Measurements from ENCODE around the gene HSD17B3.
"Not testable (repeated sequence)": the region's sequence is repeated elsewhere in the genome, so short reads cannot be mapped to it uniquely, and the experiment has no call there.

HSD17B3 gene

GRCh38 chr9:96302021-96302420, at the start of gene HSD17B3:
Gene HSD17B3, minus strand, starts transcription at chr9:96302176. Its CDS starts 72 bp downstream, at chr9:96302104.
- FAIRE-seq, result no peak

GRCh38 chr9:96350866-96351265, 48.9 kb upstream of the HSD17B3 start:
- FAIRE-seq, result no peak

GRCh38 chr9:96348261-96348660, 46.3 kb upstream of the HSD17B3 start:
- no peak for FAIRE-seq

- no peak for FAIRE-seq
Measured at GRCh38 chr9:96345551-96345950, 43.6 kb upstream of the HSD17B3 start.

- no peak for FAIRE-seq
Measured at GRCh38 chr9:96344458-96345180, 42.6 kb upstream of the HSD17B3 start.

- FAIRE-seq, result no peak
Measured at GRCh38 chr9:96343515-96344360, 41.8 kb upstream of the HSD17B3 start.

GRCh38 chr9:96342571-96343245, 40.7 kb upstream of the HSD17B3 start:
- FAIRE-seq, result no peak

- no peak for FAIRE-seq
Measured at GRCh38 chr9:96340707-96341106, 38.7 kb upstream of the HSD17B3 start.

- FAIRE-seq, result no peak
Measured at GRCh38 chr9:96338299-96338698, 36.3 kb upstream of the HSD17B3 start.

GRCh38 chr9:96333958-96334357, 32.0 kb upstream of the HSD17B3 start:
- no peak for FAIRE-seq

- no peak for FAIRE-seq
Measured at GRCh38 chr9:96331236-96331947, 29.4 kb upstream of the HSD17B3 start.

GRCh38 chr9:96327694-96328352, 25.8 kb upstream of the HSD17B3 start:
- FAIRE-seq, result peak; percentile 32

GRCh38 chr9:96323169-96323568, 21.2 kb upstream of the HSD17B3 start:
- FAIRE-seq, result no peak

GRCh38 chr9:96322736-96323135, 20.8 kb upstream of the HSD17B3 start:
- not testable (repeated sequence) for FAIRE-seq

- FAIRE-seq, result not testable (repeated sequence)
Measured at GRCh38 chr9:96322210-96322609, 20.2 kb upstream of the HSD17B3 start.

- FAIRE-seq, result no peak
Measured at GRCh38 chr9:96321515-96321914, 19.5 kb upstream of the HSD17B3 start.

GRCh38 chr9:96320749-96321280, 18.8 kb upstream of the HSD17B3 start:
- no peak for FAIRE-seq

GRCh38 chr9:96318921-96319565, 17.1 kb upstream of the HSD17B3 start:
- FAIRE-seq, result no peak

GRCh38 chr9:96317335-96317980, 15.5 kb upstream of the HSD17B3 start:
- peak; percentile 91 for FAIRE-seq

GRCh38 chr9:96309850-96310249, 7.9 kb upstream of the HSD17B3 start:
- FAIRE-seq, result no peak

- not testable (repeated sequence) for FAIRE-seq
Measured at GRCh38 chr9:96306958-96307357, 5.0 kb upstream of the HSD17B3 start.

All from TTC549 (cell line).